MCF 10A (cell line): ENCODE data around the gene CHST11. TPM values are rescaled to one million over a fixed set of nuclear protein-coding genes. Genes with fewer than 3 reads are reported as not detected.
A peak's percentile ranks its signal among the peaks of the same experiment; 100 is the strongest.

Experiments used
- BruUV-seq: library from RNA; stranded (reverse); fragments of 400-500 nt; replicated peaks from 2 replicates; lab custom pipeline; 2021; lab: Mats Ljungman, UMichigan
- CTCF ChIA-PET: fragments of 300-600 bp; sonication (Branson Sonifier 250); formaldehyde crosslinking; extraction: SDS; loops from one replicate; lab custom pipeline; 2021; ENCODE audit warnings: antibody characterized with exemption, inconsistent platforms; lab: Yijun Ruan, JAX
- POLR2A ChIA-PET: fragments of 300-600, 350-650 bp; sonication (Branson Sonifier 250); formaldehyde crosslinking; extraction: SDS; loops from one replicate; lab custom pipeline; 2020; ENCODE audit warnings: antibody characterized with exemption, inconsistent platforms; lab: Yijun Ruan, JAX
- DNase-seq: peaks from one replicate; pipeline ENCODE4 v3.0.0-alpha.2; 2018; ENCODE audit not compliant: unreplicated experiment
- H3K27ac Mint-ChIP-seq: one replicate; pipeline ENCODE4 v1.8.0; 2022; ENCODE audit warnings: mild to moderate bottlenecking, low read depth, mixed read lengths; ENCODE audit not compliant: unreplicated experiment
- H3K27me3 Mint-ChIP-seq: one replicate; pipeline ENCODE4 v1.8.0; 2022; ENCODE audit warnings: mixed read lengths; ENCODE audit not compliant: insufficient read depth, unreplicated experiment
- H3K36me3 Mint-ChIP-seq: one replicate; pipeline ENCODE4 v1.8.0; 2022; ENCODE audit warnings: mild to moderate bottlenecking, moderate library complexity, mixed read lengths; ENCODE audit not compliant: insufficient read depth, unreplicated experiment
- H3K4me1 Mint-ChIP-seq: one replicate; pipeline ENCODE4 v1.8.0; 2022; ENCODE audit warnings: mixed read lengths; ENCODE audit not compliant: insufficient read depth, unreplicated experiment
- H3K4me3 Mint-ChIP-seq: one replicate; pipeline ENCODE4 v1.8.0; 2022; ENCODE audit warnings: mild to moderate bottlenecking, moderate library complexity, mixed read lengths; ENCODE audit not compliant: unreplicated experiment
- H3K9me3 Mint-ChIP-seq: one replicate; pipeline ENCODE4 v1.8.0; 2022; ENCODE audit warnings: mixed read lengths; ENCODE audit not compliant: unreplicated experiment
- intact Hi-C: fragments of 100-400 bp; cut with micrococcal nuclease; formaldehyde crosslinking; loops from 2 replicates; pipeline ENCODE4 v1.14.1; 2022
- total RNA-seq: library from RNA; stranded (reverse); gene quantifications from 2 replicates; pipeline ENCODE4 v1.2.3, GENCODE V29; 2022
- TF ChIP-seq, protein P1 (sequence below): fragments of 200-600 bp; IDR thresholded peaks from one replicate; pipeline ENCODE4 v1.8.0; 2022; ENCODE audit warnings: antibody characterized with exemption, mild to moderate bottlenecking; ENCODE audit not compliant: unreplicated experiment

Gene CHST11
- total RNA-seq, 1 experiment from 2014 or later = 5.3 TPM

DNA sequence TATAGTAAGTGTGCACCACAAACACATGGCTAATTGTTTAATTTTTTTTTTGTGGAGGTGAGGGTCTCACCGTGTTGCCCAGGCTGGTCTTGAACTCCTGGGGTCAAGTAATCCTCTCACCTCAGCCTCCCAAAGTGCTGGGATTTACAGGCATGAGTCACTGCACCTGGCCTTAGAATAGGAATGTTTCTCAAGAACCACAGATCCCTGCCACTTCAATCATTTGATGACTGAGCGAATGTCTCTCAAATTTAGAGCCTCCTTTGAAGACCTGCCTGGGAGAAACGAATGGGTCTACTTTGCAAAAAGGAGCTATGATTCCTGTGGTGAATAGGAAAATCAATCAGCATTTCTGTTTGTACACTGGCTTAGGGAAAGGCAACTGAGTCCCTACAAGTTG is 33.5 kb upstream of the CHST11 start:
- BruUV-seq = no TSS peak
- CTCF ChIA-PET = interaction anchor here (0.8 kb wide), 1 partner anchor 165 kb away, joined by 3 read pairs; no protein-coding TSS in a partner anchor
- peaks cover 5% of the 10 kb centered on the region for H3K4me1 Mint-ChIP-seq

DNA sequence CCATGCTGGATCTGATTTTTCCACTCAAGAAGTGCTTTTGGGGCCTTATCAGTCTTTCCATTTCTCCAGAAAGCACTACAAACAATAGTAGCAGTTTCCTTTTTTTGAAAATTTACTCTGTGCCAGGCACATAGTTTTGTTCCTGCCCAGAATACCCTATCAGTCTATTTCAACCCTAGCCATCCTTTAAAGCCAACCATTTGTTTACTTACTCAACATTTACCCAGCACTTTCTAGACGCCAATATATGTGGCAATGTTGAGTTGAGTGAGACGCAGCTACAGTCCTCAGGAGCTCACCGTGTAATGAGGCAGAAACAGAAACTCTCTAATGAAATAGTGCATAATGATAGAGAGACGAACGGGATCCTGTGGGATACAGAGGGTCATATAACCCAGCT is 32.9 kb upstream of the CHST11 start:
- no peak overlapping the region for H3K4me3 Mint-ChIP-seq
- no peak overlapping the region for H3K27ac Mint-ChIP-seq
- no peak for DNase-seq
- H3K9me3 Mint-ChIP-seq = no peaks in the 10 kb centered on the region
- intact Hi-C loops = no loop called here
- H3K27me3 Mint-ChIP-seq = no peaks in the 10 kb centered on the region
- no peaks in the 10 kb centered on the region for H3K36me3 Mint-ChIP-seq
- ChIA-PET POLR2A (interaction anchor here (0.9 kb wide), 1 partner anchor 21 kb away, joined by 3 read pairs; no protein-coding TSS in a partner anchor), CTCF (no interaction called here)
- TF ChIP-seq, protein P1, sequence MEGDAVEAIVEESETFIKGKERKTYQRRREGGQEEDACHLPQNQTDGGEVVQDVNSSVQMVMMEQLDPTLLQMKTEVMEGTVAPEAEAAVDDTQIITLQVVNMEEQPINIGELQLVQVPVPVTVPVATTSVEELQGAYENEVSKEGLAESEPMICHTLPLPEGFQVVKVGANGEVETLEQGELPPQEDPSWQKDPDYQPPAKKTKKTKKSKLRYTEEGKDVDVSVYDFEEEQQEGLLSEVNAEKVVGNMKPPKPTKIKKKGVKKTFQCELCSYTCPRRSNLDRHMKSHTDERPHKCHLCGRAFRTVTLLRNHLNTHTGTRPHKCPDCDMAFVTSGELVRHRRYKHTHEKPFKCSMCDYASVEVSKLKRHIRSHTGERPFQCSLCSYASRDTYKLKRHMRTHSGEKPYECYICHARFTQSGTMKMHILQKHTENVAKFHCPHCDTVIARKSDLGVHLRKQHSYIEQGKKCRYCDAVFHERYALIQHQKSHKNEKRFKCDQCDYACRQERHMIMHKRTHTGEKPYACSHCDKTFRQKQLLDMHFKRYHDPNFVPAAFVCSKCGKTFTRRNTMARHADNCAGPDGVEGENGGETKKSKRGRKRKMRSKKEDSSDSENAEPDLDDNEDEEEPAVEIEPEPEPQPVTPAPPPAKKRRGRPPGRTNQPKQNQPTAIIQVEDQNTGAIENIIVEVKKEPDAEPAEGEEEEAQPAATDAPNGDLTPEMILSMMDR = no peak
- BruUV-seq = no TSS peak
- peaks cover 5% of the 10 kb centered on the region for H3K4me1 Mint-ChIP-seq

More for the DNA sequence above, 33.5 kb upstream of the CHST11 start:
- Mint-ChIP-seq H3K36me3 (no peaks in the 10 kb centered on the region), H3K27ac (no peak overlapping the region), H3K27me3 (no peaks in the 10 kb centered on the region), H3K4me3 (no peak overlapping the region), H3K9me3 (no peaks in the 10 kb centered on the region)
- intact Hi-C loops = no loop called here
- DNase-seq = peak; percentile 40
- TF ChIP-seq, protein P1 = no peak
- POLR2A ChIA-PET = interaction anchor here (0.9 kb wide), 1 partner anchor 21 kb away, joined by 3 read pairs; no protein-coding TSS in a partner anchor

DNA sequence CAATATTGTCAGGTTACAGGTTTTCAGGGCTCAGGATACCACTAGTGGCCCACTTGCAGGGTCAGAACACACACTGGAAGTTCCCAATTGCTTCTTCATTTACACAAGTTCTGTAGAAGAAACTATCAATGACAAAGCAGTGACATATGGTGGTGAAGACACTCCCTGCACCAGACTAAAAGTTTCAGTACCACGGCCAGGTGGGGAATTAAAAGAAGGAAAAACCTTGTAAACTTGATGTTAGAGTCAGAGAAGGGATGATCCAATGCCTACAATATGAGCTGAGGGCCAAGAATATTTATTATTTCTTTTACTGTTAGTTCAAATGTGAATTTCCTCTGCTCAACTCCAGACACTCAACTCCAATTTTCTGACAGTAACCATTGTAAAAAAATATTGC is 31.8 kb upstream of the CHST11 start:
- DNase-seq = no peak
- Mint-ChIP-seq H3K4me1 (peaks cover 5% of the 10 kb centered on the region), H3K9me3 (no peaks in the 10 kb centered on the region), H3K4me3 (no peak overlapping the region), H3K27me3 (no peaks in the 10 kb centered on the region), H3K27ac (no peak overlapping the region), H3K36me3 (no peaks in the 10 kb centered on the region)
- intact Hi-C loops = no loop called here
- TF ChIP-seq, protein P1 = no peak
- ChIA-PET CTCF (interaction anchor here (1.1 kb wide), 1 partner anchor 17 kb away, joined by 3 read pairs; no protein-coding TSS in a partner anchor), POLR2A (no interaction called here)
- BruUV-seq = no TSS peak

DNA sequence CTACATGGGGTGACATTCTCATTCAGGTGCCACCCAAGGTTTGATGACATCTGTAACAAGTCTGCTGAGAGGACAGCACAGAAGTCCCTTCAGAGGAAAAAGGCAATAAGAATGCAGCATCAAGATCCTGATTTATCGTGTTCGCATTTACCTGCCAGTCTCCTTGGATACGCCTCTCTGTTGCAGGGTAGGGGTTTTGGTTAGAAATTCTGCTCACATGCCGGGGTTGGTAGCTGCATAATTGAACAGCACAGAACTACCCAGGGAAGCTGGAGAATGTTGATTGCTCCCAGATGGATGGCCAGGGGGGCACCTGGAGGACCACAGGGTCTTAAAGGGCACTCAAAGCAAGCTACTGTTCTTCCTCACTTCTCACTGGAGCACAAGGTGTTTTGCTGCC is 31.1 kb upstream of the CHST11 start:
- intact Hi-C loops = no loop called here
- Mint-ChIP-seq H3K4me3 (no peak overlapping the region), H3K9me3 (no peaks in the 10 kb centered on the region), H3K27me3 (no peaks in the 10 kb centered on the region), H3K36me3 (no peaks in the 10 kb centered on the region), H3K4me1 (peaks cover 5% of the 10 kb centered on the region), H3K27ac (no peak overlapping the region)
- POLR2A ChIA-PET = no interaction called here
- BruUV-seq = no TSS peak
- CTCF ChIA-PET = interaction anchor here (1.1 kb wide), 1 partner anchor 16 kb away, joined by 3 read pairs; no protein-coding TSS in a partner anchor
- no peak for DNase-seq
- TF ChIP-seq, protein P1 = no peak
